ENCODE data around the gene ABLIM2.

Gene ABLIM2

DNA sequence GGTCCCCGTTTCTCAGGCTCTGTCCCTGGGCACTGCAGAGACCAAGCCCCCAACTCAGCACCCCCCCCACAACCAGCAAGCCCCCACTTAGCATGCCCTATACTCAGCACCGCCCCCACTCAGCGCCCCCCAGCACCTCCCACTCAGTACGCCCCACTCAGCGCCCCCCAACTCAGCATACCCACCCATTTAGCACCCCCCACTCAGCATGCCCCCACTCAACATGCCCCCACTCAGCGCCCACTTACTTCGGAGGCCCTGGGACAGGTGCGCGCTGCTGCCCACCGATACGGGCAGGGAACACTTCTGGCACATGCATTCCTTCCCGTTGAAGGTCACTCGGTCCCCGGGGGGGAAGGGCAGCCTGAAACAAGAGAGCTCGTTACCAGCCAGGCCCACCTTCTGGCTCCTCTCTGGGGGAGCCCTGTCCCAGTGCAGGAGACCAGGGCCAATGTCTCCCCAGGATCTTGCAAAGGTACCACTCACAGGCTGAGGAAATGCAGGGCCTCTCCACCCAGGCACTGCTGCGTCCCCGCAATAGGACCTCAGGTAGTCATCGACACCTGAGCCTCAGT lies 70.6 kb downstream of the ABLIM2 start:
- H3K4me3 ChIP-seq (ENCODE audit: low read depth, low read length) = no peak overlapping the region
- TF ChIP-seq, protein P1, sequence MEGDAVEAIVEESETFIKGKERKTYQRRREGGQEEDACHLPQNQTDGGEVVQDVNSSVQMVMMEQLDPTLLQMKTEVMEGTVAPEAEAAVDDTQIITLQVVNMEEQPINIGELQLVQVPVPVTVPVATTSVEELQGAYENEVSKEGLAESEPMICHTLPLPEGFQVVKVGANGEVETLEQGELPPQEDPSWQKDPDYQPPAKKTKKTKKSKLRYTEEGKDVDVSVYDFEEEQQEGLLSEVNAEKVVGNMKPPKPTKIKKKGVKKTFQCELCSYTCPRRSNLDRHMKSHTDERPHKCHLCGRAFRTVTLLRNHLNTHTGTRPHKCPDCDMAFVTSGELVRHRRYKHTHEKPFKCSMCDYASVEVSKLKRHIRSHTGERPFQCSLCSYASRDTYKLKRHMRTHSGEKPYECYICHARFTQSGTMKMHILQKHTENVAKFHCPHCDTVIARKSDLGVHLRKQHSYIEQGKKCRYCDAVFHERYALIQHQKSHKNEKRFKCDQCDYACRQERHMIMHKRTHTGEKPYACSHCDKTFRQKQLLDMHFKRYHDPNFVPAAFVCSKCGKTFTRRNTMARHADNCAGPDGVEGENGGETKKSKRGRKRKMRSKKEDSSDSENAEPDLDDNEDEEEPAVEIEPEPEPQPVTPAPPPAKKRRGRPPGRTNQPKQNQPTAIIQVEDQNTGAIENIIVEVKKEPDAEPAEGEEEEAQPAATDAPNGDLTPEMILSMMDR (IDR thresholded peaks at IDR 0.05; ENCODE audit: low read depth, low read length) = no peak

DNA sequence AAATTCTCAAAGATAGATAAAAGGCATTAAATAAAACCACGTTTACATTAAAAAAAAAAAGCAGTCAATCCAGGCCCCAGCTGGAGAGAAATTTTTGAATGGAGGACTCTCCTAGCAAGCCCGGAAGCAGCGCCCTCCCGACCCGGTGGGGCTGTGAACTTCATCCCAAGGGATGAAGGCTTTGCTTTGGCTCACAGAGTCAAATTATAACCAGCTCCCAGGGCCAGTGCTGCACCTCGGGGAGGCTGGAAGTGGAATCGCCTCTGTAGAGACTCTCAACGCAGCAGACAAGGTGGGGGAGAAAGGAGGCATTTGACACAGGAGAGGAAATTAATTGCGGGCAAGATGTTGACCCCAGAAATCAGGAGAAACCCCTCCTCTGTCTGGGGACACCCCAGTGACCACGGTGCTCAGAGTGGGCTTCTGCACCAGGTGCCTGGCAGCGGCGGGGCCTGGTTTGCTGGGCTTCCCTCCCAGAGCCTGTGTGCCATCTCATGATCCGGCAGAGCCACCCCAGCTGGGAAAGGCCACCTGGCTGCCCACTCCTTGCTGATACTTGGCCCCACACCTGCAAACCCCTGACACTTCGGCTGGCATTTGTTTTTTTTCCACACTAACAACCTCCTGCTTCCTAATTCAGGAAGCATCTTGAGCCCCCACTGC lies 71.7 kb downstream of the ABLIM2 start:
- no peak overlapping the region for H3K4me3 ChIP-seq (ENCODE audit: low read depth, low read length)
- TF ChIP-seq, protein P1 (IDR thresholded peaks at IDR 0.05; ENCODE audit: low read depth, low read length) = no peak

DNA sequence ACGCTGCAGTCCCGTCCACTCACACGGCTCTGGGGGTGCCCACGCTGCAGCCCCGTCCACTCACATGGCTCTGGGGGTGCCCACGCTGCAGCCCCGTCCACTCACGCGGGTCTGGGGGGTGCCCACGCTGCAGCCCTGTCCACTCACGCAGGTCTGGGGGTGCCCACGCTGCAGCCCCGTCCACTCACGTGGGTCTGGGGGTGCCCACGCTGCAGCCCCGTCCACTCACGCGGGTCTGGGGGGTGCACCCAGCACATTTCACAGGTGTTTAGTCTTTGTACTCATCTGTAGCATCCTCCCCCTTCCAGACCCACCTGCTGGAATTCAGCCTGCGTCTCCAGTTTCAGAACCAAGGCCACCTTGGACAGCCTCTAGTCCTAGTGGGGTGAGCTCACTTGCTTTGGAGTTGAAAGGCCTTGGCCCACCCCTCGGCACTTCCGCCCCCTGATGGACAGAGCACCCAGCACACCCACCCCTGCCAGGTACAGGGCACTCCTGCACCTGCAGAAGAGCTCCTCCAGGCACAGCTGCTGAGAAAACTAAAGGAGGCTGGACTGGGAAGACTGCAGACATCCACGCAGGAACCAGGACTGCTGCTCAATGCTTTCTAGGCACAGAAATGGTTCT lies 73.0 kb downstream of the ABLIM2 start:
- TF ChIP-seq, protein P1 (IDR thresholded peaks at IDR 0.05; ENCODE audit: low read depth, low read length) = no peak
- H3K4me3 ChIP-seq (ENCODE audit: low read depth, low read length) = no peak overlapping the region

DNA sequence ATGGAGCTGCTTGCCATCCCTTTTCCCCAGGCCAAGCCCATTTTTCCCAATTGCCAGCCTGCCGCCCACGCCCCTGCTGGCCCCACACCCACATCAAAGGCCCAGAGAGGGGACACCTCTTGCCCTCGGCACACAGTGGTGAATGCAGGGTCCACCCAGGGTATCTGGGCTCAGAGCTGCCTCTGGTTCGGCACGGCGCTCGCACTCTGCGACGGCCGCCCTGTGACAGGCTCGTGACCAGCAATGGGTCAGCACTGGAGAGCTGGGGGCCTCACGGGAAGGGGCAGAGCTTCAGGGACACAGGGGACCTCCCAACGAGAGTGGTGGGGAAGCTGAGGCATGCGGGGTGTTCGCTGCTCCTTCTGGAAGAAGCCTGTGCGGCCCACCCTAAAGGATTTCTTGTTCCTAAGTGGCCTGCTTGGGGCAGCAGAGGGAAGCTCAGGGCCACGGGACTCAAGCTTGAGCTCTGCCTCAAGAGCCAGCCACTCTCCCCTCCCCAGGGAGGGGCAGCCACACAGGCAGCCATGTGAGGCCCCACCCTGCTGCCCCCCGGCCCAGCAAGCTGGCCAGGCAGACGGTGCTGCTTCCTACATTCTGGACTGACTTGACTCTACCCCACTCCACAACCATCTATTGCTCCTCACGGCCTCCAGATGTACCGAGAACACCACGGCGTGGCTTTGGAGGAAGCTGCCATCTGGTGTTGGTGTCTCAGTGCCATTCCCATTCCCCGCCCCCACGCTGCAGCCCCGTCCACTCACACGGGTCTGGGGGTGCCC lies 73.7 kb downstream of the ABLIM2 start:
- H3K4me3 ChIP-seq (ENCODE audit: low read depth, low read length) = no peak overlapping the region
- TF ChIP-seq, protein P1 (IDR thresholded peaks at IDR 0.05; ENCODE audit: low read depth, low read length) = no peak

DNA sequence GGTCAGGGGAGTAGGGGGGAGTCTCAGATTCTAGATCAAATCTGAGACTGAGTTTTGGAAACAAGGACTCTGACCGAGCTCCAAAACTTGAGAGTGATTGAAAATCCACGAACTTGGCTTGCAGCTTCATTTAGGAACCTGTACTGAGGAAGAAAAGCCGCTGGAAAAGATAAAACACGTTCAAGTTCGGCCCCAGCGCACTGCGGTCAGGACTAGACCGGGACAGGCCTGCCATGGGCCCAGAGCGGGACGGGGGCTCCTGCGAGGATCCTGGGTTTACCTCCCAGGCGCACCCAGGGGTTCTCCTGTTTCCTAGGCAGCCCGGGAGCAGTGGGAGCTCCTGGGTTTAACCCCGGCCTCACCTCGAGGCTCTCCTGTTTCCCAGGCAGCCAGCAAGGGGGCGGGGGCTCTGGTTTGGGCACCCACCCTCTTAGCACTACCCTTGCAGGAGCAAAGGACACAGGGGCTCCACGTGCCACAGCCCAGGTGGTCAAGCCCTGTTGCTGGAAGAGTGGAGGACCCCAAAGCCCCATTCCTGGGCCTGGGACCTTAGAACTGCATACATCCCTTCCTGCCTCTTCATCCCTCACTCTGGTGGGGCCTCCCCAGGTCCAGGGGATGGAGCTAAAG lies 74.5 kb downstream of the ABLIM2 start:
- H3K4me3 ChIP-seq (ENCODE audit: low read depth, low read length) = no peak overlapping the region
- TF ChIP-seq, protein P1 (IDR thresholded peaks at IDR 0.05; ENCODE audit: low read depth, low read length) = no peak

DNA sequence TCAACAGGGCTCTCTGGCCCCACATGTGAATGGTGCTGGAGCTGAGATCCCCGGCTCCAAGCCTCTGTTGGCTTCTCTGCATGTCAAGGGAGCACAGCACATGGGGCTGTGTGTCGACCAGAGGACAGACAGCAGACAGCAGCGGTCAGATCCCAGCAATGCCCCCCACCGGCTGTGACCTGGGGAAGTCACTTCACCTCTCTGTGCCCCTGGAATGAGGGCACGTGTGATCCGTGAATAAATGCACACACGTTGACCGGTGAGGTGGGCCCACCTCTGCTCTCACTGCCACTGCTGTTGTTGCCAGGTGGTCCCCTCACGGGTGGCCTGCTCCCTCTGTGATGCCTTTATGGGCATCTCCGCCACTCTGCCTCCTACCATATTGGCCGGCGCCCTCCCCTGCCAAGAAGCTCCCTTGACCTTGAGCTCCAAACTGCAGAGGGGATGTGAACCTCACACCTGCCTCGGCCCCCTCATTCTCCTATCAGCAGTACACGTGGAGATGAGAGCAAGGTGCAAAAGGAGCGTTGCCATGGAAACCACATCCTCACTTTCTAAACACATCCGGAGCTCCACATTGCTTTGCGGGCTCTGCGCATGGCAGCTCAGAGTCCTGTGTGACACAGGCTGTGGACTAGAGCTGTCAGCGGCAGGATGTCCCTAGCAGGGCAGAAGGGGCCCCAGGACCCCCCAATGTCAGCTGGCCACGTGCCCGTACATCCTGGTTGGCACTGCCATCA lies 75.4 kb downstream of the ABLIM2 start:
- H3K4me3 ChIP-seq (ENCODE audit: low read depth, low read length) = no peak overlapping the region
- TF ChIP-seq, protein P1 (IDR thresholded peaks at IDR 0.05; ENCODE audit: low read depth, low read length) = no peak
